Embryonic facial prominence (tissue), 1 donor: Measurements from ENCODE around the gene NEAT1.

Experiments used
- DNase-seq: peaks from one replicate; pipeline ENCODE4 v3.0.0-alpha.2; 2016; ENCODE audit errors: extremely low spot score

The NEAT1 gene

GRCh38 chr11:65389294-65389980 is 33.2 kb upstream of the NEAT1 start:
- no peak for DNase-seq

DNA sequence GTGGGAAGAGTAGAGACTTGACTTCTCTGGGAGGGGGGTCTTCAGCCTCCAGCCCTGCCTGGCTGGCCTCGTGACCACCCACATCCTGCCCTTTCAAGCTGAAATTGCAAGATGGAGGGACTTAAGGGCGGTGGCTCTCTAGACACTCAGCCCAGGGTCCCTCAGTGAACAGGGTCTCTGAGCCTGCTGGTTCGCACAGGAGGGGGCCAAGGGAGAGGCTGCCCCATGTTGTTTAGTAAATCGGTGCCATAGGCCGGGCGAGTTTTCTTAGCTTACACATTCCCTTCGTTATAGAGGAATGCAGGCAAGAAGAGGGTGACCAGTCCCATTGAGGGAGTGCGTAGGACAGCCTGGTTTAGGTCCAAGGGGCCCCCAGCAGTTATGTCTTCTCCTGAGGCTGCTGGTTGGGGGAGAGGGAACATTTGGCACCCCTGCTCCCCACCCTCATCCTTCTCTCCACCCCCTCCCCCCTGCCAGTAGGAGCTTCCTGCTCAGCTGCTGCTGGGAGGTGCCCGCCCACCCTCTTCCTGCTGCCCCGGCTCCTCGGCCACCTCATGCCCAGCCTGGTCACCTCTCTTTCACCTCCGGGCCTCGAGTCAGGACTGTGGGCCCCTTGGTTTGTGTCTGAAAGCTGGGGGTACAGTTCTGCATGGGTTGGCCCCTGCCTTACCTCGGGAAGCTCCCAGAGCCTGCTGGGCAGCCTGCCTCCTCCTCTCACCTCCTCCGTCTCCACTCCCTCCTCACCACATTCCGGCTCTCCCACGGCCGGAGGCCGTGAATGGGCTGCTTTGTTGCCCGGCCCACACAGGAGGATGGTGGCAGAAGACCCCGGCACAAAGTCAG is 32.3 kb upstream of the NEAT1 start:
- no peak for DNase-seq

DNA sequence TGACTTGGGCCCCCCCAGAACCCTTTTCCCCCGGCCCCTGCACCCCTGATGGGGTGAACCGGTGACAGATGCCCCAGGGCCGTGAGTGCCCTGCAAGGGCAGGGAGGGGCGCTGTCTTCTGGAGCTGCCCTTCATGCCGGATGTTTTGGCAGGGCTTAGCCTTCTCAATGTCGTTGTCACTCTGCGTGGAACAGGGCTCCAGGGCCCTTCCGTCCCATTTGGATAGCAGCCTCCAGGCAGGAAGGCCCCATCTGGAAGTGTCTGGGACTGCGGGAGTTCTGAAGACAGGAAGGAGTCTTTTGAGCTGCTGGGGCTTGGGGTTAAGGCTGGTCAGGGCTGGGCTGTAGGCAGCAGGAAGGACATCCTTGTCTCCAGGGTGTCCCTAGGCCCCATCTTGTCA is 31.6 kb upstream of the NEAT1 start:
- DNase-seq: no peak

- no peak for DNase-seq
Measured at GRCh38 chr11:65392186-65392829, 30.3 kb upstream of the NEAT1 start.

DNA sequence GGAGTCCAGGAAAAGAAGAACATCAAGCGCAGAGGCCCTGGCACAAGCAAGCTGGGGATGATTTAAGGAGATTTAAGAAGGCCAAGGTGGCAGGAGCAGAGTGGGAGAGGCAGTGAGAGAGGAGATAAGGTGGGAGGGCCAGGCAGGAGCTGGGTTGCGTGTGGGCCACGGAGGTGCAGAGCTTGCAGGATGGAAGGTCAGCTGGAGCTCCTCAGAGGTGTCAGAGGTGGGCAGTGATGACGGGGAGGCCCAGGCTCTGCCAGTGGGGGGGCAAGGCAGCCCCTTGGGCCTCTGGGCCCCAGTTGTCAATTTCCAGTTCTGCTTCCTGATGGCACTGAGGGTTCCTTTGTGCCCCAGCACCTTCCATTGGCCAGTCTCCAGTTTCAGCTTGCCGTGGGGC is 29.7 kb upstream of the NEAT1 start:
- DNase-seq: no peak

- no peak for DNase-seq
Measured at GRCh38 chr11:65393513-65394079, 29.0 kb upstream of the NEAT1 start.

DNA sequence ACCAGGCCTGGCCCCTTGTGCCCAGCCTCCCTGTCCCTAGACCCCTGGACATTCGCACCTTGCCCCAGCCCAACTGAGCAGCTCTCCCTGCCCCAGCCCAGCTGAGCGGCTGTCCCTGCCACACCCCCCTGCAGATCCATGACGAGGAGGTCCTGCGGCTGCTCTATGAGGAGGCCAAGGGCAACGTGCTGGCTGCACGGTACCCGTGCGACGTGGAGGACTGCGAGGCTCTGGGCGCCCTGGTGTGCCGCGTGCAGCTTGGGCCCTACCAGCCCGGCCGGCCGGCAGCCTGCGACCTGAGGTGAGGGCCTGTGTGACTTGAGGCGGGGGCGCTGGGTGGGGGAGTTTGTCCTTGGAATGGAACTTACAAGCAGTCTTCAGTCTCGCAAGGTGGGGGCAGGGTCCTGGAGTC is 28.5 kb upstream of the NEAT1 start:
- no peak for DNase-seq

- no peak for DNase-seq
Measured at GRCh38 chr11:65395961-65396530, 26.6 kb upstream of the NEAT1 start.

GRCh38 chr11:65396769-65397745 is 25.5 kb upstream of the NEAT1 start:
- no peak for DNase-seq

GRCh38 chr11:65398362-65398910 is 24.2 kb upstream of the NEAT1 start:
- no peak for DNase-seq

DNA sequence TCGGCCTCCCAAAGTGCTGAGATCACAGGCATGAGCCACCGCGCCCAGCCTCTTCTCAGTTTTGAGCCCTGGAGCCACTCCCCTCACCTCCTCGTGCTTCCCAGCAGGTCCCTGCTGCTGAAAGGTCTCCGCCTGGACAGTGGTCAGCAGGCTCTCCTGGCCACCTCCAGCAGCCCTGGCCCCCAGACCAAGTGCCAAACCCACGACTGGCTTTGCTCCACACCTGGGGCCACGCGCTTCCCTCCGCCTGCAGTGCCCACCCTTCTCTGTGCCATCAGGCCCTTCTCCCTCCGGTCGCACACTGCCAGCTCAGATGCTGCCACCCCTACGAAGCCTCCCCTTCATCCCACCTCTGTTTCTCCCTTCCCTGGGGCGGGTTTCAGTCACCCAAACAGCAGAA is 23.3 kb upstream of the NEAT1 start:
- DNase-seq: no peak

DNA sequence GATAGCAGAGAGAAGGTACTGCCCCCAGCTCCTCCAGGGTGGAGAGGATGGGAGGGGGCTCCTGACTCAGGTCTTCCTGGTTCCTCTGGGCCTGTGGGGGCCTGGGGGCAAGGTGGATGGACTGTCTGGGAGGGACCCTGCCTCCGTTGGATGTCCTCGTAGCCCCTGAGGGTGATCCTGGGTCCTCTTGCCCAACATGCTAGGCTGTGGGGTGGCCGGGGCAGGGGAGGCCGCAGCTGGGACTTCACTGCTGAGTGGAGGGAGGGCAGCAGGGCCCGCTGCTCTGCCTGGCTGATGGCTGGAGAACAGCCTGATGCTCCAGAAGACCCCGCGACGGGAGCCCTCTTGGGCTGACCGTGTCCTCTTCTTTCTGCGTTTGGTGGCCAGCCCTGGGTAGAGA is 22.8 kb upstream of the NEAT1 start:
- DNase-seq: no peak

- no peak for DNase-seq
Measured at GRCh38 chr11:65400307-65401072, 22.1 kb upstream of the NEAT1 start.

GRCh38 chr11:65401073-65401802 is 21.4 kb upstream of the NEAT1 start:
- no peak for DNase-seq

DNA sequence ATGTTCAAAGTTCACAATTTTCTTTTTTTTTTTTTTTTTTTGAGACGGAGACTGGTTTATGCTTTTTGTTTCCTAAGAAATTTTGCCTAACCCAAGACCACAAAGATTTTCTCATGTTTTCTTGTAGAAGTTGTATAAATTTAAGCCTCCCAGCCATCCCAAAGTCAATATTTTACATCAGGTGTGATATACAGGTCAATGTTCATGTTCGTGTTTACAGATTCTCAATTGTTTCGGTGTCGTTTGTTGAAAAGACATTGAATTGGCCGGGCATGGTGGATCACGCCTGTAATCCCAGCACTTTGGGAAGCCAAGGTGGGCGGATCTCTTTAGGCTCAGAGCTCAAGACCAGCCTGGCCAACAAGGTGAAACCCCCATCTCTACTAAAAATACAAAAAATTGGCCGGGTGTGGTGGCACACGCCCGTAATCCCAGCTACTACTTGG is 20.8 kb upstream of the NEAT1 start:
- DNase-seq: no peak

GRCh38 chr11:65402790-65403189 is 19.8 kb upstream of the NEAT1 start:
- no peak for DNase-seq

GRCh38 chr11:65403607-65404121 is 18.9 kb upstream of the NEAT1 start:
- DNase-seq: no peak

GRCh38 chr11:65404210-65404609 is 18.4 kb upstream of the NEAT1 start:
- DNase-seq: no peak
